Kidney capillary endothelial cell (primary cell): Measurements from ENCODE around the gene KCNMB2.
"Not testable (repeated sequence)": the region's sequence is repeated elsewhere in the genome, so short reads cannot be mapped to it uniquely, and the experiment has no call there.

ENCODE experiments used
- DNase-seq: peaks from one replicate; pipeline ENCODE4 v3.0.0-alpha.2; 2018; ENCODE audit warnings: low spot score

Gene KCNMB2

DNA sequence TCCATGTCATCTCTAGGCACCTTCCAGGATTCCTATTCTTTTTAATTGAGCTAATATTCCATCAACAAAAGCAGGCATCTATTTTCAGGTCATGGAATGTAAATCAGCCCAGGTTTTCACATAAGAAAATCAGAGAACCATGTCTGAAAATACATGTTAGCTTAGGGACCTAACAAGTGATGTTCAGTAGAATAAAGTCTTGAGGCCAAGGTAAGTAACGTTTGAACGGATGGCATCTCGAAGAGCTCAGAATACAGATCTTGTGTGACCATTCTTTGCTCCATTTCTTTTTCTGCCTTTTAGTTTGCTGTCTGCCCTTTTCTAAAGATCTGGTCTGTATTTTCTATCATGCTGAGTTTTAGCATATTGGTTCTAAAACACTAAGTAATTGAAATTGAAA, 16.5 kb upstream of the KCNMB2 start:
- no peak for DNase-seq

DNA sequence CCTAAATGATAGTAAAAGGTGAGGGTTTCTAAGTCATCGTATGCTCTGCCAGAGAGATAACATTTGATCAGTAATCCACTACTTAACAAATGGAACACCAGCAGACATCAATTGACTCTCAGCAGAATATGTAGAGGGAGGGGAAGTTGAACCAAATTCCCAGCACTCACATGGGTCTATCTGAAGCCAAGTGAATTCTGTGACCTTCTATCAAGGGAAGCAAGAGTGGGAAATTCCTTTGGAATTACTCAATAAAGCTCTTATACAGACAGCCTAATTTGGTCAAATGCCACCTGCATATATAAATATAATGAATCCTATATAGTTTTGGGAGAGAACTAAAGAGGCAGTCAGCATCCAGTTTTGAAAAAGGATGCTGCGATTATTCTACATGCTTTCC, 15.8 kb upstream of the KCNMB2 start:
- no peak for DNase-seq

DNA sequence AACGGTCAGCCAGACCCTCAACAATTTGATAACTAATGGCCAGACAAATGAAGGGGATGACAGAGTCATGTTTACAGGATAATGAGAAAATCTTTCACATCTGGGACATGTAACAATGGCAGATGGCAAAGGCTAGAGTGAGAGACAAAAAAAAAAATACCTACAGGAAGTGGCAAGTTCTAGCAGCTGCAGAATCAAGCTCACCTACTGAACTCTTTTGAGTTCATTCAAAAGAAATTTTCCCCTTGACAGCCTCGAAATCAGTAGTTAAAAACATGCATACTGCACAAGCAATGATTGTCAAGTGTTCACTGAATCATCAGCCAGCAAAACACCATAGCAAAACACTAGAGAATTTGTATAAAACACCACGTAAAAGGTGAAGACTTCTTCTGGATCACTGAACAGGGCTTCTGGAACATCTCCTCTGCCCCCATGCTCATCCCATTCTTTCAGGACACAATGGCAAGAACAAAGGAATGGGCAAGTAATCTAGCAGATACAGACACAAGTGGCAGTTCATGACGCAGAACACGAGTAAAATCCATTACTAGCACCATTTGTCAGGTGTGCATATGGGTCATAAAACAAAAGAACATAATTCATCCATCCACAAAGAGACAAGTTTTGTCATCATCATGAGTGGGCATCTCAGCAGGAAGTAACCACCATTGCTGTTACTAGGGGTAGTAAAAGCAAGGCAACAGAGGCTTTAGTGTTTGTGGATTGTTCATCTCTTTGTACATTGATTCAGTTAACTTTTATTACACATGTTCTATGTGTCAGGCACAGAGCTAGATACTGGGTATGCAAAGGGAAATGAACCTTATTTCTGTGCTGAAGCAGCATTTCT, 13.8 kb upstream of the KCNMB2 start:
- no peak for DNase-seq

- DNase-seq: no peak
These were observed 11.0 kb upstream of the KCNMB2 start for GRCh38 chr3:178525251-178525650.

DNA sequence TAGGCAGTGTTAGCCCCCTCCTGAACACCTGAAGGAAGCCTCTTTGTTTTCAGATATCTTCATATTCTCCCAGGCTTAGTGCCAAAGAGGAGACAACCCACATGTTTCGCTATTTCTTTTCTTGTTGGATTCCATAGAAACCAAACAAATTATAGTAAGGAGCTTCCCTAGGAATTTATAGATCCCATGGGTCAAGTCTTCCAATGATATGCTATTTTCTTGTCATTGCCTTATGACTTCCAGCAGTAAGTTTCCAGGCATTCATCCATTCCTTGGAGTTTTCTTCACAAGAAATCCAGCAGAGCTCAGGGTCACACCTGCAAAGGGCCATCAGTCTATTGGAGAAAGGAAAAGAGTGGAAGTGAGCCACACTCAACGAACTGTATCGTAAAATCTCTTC, 9.9 kb upstream of the KCNMB2 start:
- no peak for DNase-seq

GRCh38 chr3:178527981-178528380, 8.3 kb upstream of the KCNMB2 start:
- DNase-seq: no peak

DNA sequence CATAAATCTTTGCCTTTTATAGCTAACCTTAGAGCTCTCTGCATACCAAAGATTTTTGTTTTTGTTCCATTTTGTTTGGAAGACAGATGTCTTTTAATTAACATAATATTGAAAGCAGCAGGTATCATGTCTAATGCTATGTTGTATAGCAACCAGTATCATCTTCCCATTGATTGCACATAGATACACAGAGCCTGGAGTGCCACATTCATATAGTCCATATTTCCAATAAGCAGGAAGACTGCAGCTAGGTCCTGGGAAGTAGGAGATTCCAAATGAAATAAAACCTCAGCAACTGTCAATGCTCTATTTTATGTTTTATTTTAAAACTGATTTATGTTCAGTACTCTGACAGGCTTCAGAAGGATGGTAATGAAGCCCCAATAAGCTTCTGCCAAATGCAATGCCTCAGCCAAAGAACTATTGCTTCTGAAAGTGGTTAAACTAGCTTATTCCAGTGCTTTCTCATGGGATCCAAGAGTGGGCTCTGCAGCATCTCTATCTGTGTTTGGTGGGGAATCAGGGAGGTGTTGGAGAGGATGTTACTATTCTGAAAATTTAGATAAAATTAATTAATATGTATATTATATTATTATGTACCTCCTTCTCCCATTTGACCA, 6.5 kb upstream of the KCNMB2 start:
- DNase-seq: no peak

- DNase-seq: peak; percentile 15
These were observed 3.8 kb upstream of the KCNMB2 start for GRCh38 chr3:178532476-178532875.

GRCh38 chr3:178537122-178537705, 978 bp downstream of the KCNMB2 start:
- no peak for DNase-seq

- no peak for DNase-seq
These were observed 1.8 kb downstream of the KCNMB2 start for GRCh38 chr3:178538056-178538455.

GRCh38 chr3:178540184-178540583, 3.9 kb downstream of the KCNMB2 start:
- no peak for DNase-seq

GRCh38 chr3:178545337-178545736, 9.1 kb downstream of the KCNMB2 start:
- no peak for DNase-seq

DNA sequence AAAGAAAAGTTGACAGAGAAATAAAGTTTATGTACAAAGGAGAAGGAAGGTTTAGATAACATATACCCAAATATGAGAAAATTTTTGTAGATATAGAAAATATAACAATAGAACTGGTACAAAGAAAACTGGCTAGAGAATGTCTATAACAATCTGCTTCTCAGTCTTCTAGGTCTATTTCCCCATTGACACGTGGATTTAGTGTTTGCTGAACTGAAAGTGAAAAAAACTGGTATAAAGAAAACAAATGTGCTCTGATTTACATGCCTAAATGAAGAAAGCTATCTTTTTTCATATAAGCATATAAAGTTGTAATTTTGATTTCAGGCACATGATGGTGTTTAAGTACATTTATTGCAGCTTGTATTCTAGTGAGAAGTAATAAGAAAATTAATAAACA, 9.8 kb downstream of the KCNMB2 start:
- DNase-seq: no peak

DNA sequence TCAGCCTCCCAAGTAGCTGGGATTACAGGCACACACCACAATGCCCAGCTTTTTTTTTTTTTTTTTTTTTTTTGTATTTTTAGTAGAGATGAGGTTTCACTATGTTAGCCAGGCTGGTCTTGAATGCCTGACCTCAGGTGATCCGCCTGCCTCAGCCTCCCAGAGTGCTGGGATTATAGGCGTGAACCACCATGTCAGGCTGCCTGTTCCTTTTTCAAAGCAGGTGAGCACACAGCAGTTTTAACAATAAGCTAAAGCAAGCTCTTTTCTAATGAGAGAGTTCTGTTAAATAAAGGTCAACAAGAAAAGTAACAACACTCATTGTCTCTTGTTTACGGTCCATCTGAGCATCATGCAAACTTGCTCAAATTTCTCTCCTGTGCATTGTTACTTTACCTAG, 13.2 kb downstream of the KCNMB2 start:
- not testable (repeated sequence) for DNase-seq

DNA sequence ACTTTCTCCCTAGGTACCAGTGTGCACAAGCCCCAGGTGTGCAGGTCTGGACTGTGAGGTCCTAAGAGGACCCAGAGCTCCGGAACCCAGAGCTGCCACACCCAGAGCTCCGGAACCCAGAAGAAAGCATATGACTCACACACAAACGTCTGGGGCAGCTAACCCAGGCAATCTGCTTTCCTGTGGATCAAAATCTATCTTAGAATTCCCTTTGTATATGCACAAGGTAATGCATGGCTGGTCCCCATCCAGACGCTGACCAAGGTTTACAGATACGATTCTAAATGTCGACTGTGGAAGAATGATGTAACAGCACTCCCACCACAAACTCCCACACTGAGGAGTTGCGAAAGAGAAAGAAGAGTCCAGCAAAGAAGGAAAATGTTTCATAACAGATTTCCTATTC, 15.7 kb downstream of the KCNMB2 start:
- DNase-seq: no peak

DNA sequence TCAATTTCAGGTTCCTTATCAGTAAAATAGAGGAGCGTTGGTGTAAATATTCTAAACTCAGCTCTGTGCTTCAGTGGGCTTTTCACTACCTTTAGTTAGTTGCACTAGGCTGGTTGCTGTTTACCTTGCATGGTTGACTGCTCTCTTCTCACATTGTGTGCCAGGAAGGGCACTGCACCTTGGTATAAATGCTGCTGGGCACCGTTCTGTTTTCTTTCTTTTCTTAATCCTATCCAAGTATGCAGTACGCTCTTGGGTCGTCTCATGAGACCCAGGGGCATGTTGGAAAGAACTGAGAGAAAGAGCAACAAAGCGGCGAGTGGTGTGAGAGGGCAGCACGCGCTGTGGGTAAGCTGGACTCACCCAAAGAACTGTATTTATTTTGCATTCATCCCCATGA, 22.4 kb downstream of the KCNMB2 start:
- DNase-seq: no peak

GRCh38 chr3:178560759-178561158, 24.5 kb downstream of the KCNMB2 start:
- DNase-seq: no peak

GRCh38 chr3:178561239-178561638, 25.0 kb downstream of the KCNMB2 start:
- no peak for DNase-seq

- peak; percentile 38 for DNase-seq
These were observed 26.1 kb downstream of the KCNMB2 start for GRCh38 chr3:178562143-178562946.

DNA sequence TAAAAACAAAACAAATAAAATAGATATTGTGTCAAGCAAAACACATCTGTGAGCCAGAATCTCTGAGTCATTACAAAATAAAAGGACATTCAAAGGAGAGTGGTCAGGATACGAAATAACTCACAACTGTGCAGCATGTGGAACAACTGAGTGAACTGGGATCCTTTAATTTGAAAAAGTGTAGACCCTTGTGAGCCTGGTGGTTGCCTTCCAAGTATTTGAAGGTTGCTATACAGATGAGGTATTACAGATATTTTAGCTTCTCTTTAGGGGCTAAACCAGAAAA, 26.7 kb downstream of the KCNMB2 start:
- no peak for DNase-seq

DNA sequence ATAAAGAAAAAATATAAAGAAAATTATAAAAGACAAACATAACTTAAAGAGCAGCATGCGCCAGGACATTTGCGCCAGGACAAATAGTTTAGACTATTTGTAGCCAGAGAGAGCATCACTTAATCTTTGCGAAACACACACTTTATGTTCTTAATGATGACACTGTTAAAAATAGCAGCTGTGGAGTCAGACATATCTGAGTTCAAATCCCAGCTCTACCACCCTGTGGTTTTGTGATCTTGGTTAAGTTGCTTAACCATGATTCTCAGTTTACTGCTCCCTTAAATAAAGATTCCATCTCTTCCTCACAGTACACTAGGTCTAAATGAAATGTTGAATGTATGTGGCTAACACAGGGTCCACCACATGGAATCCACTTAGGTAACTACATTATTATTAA, 31.4 kb downstream of the KCNMB2 start:
- DNase-seq: no peak

DNA sequence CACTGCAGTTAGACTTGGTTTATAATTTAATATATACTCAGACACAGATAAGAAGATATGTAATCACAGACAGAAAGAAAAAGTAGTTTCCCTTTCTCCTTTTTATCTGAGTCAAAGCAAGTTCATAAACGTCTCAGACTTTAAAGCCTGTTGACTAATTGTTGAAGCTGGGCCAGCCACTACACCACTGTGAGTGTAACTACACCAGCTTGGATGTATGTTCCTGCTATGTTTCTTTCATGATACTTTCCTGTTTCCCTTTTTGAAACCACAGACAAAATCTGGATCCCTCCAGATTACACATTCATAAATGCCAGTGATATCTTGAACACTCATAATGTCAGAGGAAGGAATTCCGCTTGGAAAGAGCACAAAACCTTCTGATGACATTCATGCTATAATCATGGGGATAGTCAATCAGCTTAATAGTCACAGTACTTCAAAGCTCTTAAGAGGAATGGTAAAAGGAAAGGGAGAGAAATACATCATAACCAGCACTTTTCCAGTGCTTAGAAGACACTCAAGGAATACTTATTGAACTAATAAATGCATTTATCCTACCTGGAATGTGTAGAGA, 32.0 kb downstream of the KCNMB2 start:
- no peak for DNase-seq
